Endodermal cell (in vitro differentiated cells): ENCODE results near the gene KRTDAP. TPM values are rescaled to one million over a fixed set of nuclear protein-coding genes. Genes with fewer than 3 reads are reported as not detected.

Experiments used
- DNase-seq: peaks from one replicate; pipeline ENCODE4 v3.0.0-alpha.2; 2017
- H3K27ac ChIP-seq: 2 replicates; pipeline ENCODE4 v1.5.1; 2013; ENCODE audit warnings: mild to moderate bottlenecking, low read depth, low read length, moderate library complexity
- H3K27me3 ChIP-seq: 2 replicates; pipeline ENCODE4 v1.6.1; 2013; ENCODE audit warnings: mild to moderate bottlenecking, low read length, moderate library complexity; ENCODE audit not compliant: insufficient read depth, control insufficient read depth, poor library complexity, severe bottlenecking
- H3K36me3 ChIP-seq: 2 replicates; pipeline ENCODE4 v1.7.0; 2013; ENCODE audit warnings: mild to moderate bottlenecking, low read length, moderate library complexity; ENCODE audit not compliant: control insufficient read depth, insufficient read depth
- H3K4me1 ChIP-seq: one replicate; pipeline ENCODE4 v1.7.0; 2013; ENCODE audit warnings: low read length; ENCODE audit not compliant: control insufficient read depth, insufficient read depth
- H3K4me3 ChIP-seq: 2 replicates; pipeline ENCODE4 v1.5.1; 2013; ENCODE audit warnings: mild to moderate bottlenecking, low read length, moderate library complexity
- H3K9ac ChIP-seq: 2 replicates; pipeline ENCODE4 v1.6.1; 2013; ENCODE audit warnings: mild to moderate bottlenecking, low read length, moderate library complexity; ENCODE audit not compliant: poor library complexity, severe bottlenecking; ENCODE audit errors: extremely low read depth
- H3K9me3 ChIP-seq: 2 replicates; pipeline ENCODE4 v1.6.1; 2013; ENCODE audit warnings: mild to moderate bottlenecking, low read length, moderate library complexity; ENCODE audit not compliant: control insufficient read depth
- H3K27ac Mint-ChIP-seq: 2 replicates; pipeline ENCODE4 v1.8.0; 2020; ENCODE audit warnings: mixed read lengths
- H3K27me3 Mint-ChIP-seq: 2 replicates; pipeline ENCODE4 v1.8.0; 2021; ENCODE audit warnings: mild to moderate bottlenecking, mixed read lengths; ENCODE audit not compliant: insufficient read depth
- H3K36me3 Mint-ChIP-seq: 2 replicates; pipeline ENCODE4 v1.8.0; 2020; ENCODE audit warnings: low read depth, mixed read lengths
- H3K4me1 Mint-ChIP-seq: 2 replicates; pipeline ENCODE4 v1.8.0; 2020; ENCODE audit warnings: mixed read lengths
- H3K4me3 Mint-ChIP-seq: 2 replicates; pipeline ENCODE4 v1.8.0; 2020; ENCODE audit warnings: mild to moderate bottlenecking, moderate library complexity, mixed read lengths
- H3K9me3 Mint-ChIP-seq: 2 replicates; pipeline ENCODE4 v1.8.0; 2020; ENCODE audit warnings: mild to moderate bottlenecking, mixed read lengths
- CTCF ChIP-seq: fragments of 200-600 bp; sonication (generic); conservative IDR thresholded peaks from 2 replicates; pipeline ENCODE4 v1.5.0; 2021; ENCODE audit warnings: antibody characterized with exemption, mild to moderate bottlenecking
- WGBS, 2 experiments: methylation state at CpG; one replicate each; pipeline versions ENCODE4 v1.1.5 to v1.1.7; 2013; ENCODE audit warnings: missing lambda C conversion rate in 2 of 2, mixed read lengths in 1 of 2; ENCODE audit not compliant: insufficient coverage in 1 of 2, insufficient read length in 1 of 2; 5-methylcytosine and 5-hydroxymethylcytosine counted together
- long read RNA-seq, 4 experiments: library from polyadenylated mRNA in 2 of 4; library from RNA in 1 of 4; library from capped mRNA in 1 of 4; stranded (forward) in 3 of 4; unstranded in 1 of 4; transcript quantifications; one replicate each; pipeline ENCODE4 v2.0.0, GENCODE V29; 2020 to 2021; ENCODE audit warnings: inconsistent platforms in 1 of 4
- polyA plus RNA-seq, 2 experiments: library from polyadenylated mRNA; stranded (reverse); fragments of 50-300 nt; gene quantifications; one replicate each; pipeline ENCODE4 v1.2.3, GENCODE V29; 2013
- total RNA-seq, 2 donors: library from RNA; stranded (reverse); fragmentation: NEBNext Ultra II Directional in 1 of 2; extraction: Animal tissue kit (Norgen Biotek cat#: 25700) in 1 of 2; gene quantifications; 2 replicates in 1 of 2; 3 replicates in 1 of 2; pipeline ENCODE4 v1.2.1, GENCODE V29; 2021

The KRTDAP gene
- total RNA-seq: 1 to 10 TPM; 3.4 to 4.2 TPM
- polyA plus RNA-seq (2013, experiment 1 of 2): not detected
- polyA plus RNA-seq (2013, experiment 2 of 2): 0.70 TPM
- long read RNA-seq, experiment 1: 0 reads
- long read RNA-seq, experiment 2: 0 reads
- long read RNA-seq, experiment 3, partial matches to known transcripts: 0 of 1 reads
- long read RNA-seq, experiment 3, other reads (novel, unspliced or antisense): 1 of 1 reads
- long read RNA-seq, experiment 4: 0 reads

- Mint-ChIP-seq H3K36me3 (no peaks in the 10 kb centered on the region), H3K4me1 (peaks cover 35% of the 10 kb centered on the region), H3K27ac (no peak within 1 kb of the TSS), H3K27me3 (peaks cover 9% of the 10 kb centered on the region), H3K9me3 (no peaks in the 10 kb centered on the region), H3K4me3 (no peak within 1 kb of the TSS)
- no peak for DNase-seq
- no peaks in the 10 kb centered on the region for H3K36me3 ChIP-seq
- H3K4me3 ChIP-seq: no peak within 1 kb of the TSS
- H3K9me3 ChIP-seq: no peaks in the 10 kb centered on the region
- no peak for TF ChIP-seq CTCF
- no peaks in the 10 kb centered on the region for H3K27me3 ChIP-seq
- no peak within 1 kb of the TSS for H3K9ac ChIP-seq
- WGBS, 2 experiments: 86 to 92% methylated on average over 6 to 9 of the region's 9 CpGs
- no peak within 1 kb of the TSS for H3K27ac ChIP-seq
- H3K4me1 ChIP-seq: peaks cover 13% of the 10 kb centered on the region
Observed at GRCh38 chr19:35490364-35490763, at the start of gene KRTDAP. KRTDAP (minus strand) TSS chr19:35490464; CDS start chr19:35490442, 22 bp downstream.

GRCh38 chr19:35539850-35540249, 49.6 kb upstream of the KRTDAP start:
- H3K27me3 ChIP-seq: no peaks in the 10 kb centered on the region
- Mint-ChIP-seq H3K36me3 (peaks cover 33% of the 10 kb centered on the region), H3K27ac (no peak overlapping the region), H3K4me3 (no peak overlapping the region), H3K27me3 (no peaks in the 10 kb centered on the region), H3K9me3 (no peaks in the 10 kb centered on the region), H3K4me1 (peaks cover 19% of the 10 kb centered on the region)
- no peak for DNase-seq
- WGBS, 2 experiments: 92 to 95% methylated on average over 11 to 12 of the region's 12 CpGs
- no peaks in the 10 kb centered on the region for H3K9me3 ChIP-seq
- H3K27ac ChIP-seq: no peak overlapping the region
- no peak overlapping the region for H3K4me3 ChIP-seq
- no peaks in the 10 kb centered on the region for H3K4me1 ChIP-seq
- H3K36me3 ChIP-seq: peaks cover 16% of the 10 kb centered on the region
- H3K9ac ChIP-seq: no peak overlapping the region
- no peak for TF ChIP-seq CTCF

GRCh38 chr19:35539314-35539713, 49.0 kb upstream of the KRTDAP start:
- Histone ChIP-seq H3K4me1 (no peaks in the 10 kb centered on the region), H3K9ac (no peak overlapping the region), H3K4me3 (no peak overlapping the region), H3K27me3 (no peaks in the 10 kb centered on the region), H3K9me3 (no peaks in the 10 kb centered on the region), H3K27ac (no peak overlapping the region), H3K36me3 (peaks cover 16% of the 10 kb centered on the region)
- 80 to 96% methylated on average over 4 to 5 of the region's 6 CpGs for WGBS, 2 experiments
- Mint-ChIP-seq H3K4me1 (peaks cover 15% of the 10 kb centered on the region), H3K36me3 (peaks cover 31% of the 10 kb centered on the region), H3K9me3 (no peaks in the 10 kb centered on the region), H3K4me3 (no peak overlapping the region), H3K27me3 (no peaks in the 10 kb centered on the region), H3K27ac (no peak overlapping the region)
- no peak for TF ChIP-seq CTCF
- no peak for DNase-seq
